GM19324 (cell line): ENCODE results near the gene DDIT3.

Experiments
- ATAC-seq: cut with Tn5 transposase; IDR thresholded peaks from one replicate; pipeline ENCODE4 v1.9.1; 2021; ENCODE audit warnings: mild to moderate bottlenecking, moderate library complexity; ENCODE audit not compliant: unreplicated experiment, low FRiP score

DDIT3 gene

GRCh38 chr12:57488402-57489156 lies 31.7 kb downstream of the DDIT3 start:
- ATAC-seq: no peak

GRCh38 chr12:57487597-57488401 lies 32.5 kb downstream of the DDIT3 start, which contains the start of gene MARS1:
Gene MARS1 (plus strand): TSS chr12:57488068. CDS start chr12:57488091, 23 bp downstream.
- peak; percentile 98 for ATAC-seq

- no peak for ATAC-seq
Observed at GRCh38 chr12:57487055-57487596, 33.2 kb downstream of the DDIT3 start.

GRCh38 chr12:57485695-57486094 lies 34.6 kb downstream of the DDIT3 start:
- ATAC-seq: no peak

GRCh38 chr12:57483466-57483865 lies 36.8 kb downstream of the DDIT3 start:
- no peak for ATAC-seq

- ATAC-seq: no peak
Observed at GRCh38 chr12:57481671-57482070, 38.6 kb downstream of the DDIT3 start.

- ATAC-seq: no peak
Observed at GRCh38 chr12:57479376-57480115, 40.8 kb downstream of the DDIT3 start, which contains the start of gene ARHGAP9. Gene ARHGAP9 (minus strand): TSS chr12:57479866. CDS start chr12:57479406, 460 bp downstream.

- no peak for ATAC-seq
Observed at GRCh38 chr12:57479043-57479375, 41.3 kb downstream of the DDIT3 start.

- ATAC-seq: no peak
Observed at GRCh38 chr12:57477710-57478681, 42.3 kb downstream of the DDIT3 start.

GRCh38 chr12:57476993-57477709 lies 43.2 kb downstream of the DDIT3 start:
- no peak for ATAC-seq

- ATAC-seq: no peak
Observed at GRCh38 chr12:57476162-57476992, 43.9 kb downstream of the DDIT3 start.

GRCh38 chr12:57475271-57476161 lies 44.8 kb downstream of the DDIT3 start:
- ATAC-seq: no peak

GRCh38 chr12:57474862-57475261 lies 45.5 kb downstream of the DDIT3 start:
- no peak for ATAC-seq

GRCh38 chr12:57474430-57474829 lies 45.9 kb downstream of the DDIT3 start:
- ATAC-seq: no peak

- no peak for ATAC-seq
Observed at GRCh38 chr12:57473886-57474285, 46.4 kb downstream of the DDIT3 start.

GRCh38 chr12:57473392-57473791 lies 46.9 kb downstream of the DDIT3 start:
- ATAC-seq: no peak

GRCh38 chr12:57472391-57472790 lies 47.9 kb downstream of the DDIT3 start:
- ATAC-seq: no peak
